Stimulated activated naive B cell treated with anti-CD40 and anti-IgM and Interleukin-4, amounts not matched to agents 10 μg/mL and 1 μg/mL and 100 μg/mL, for 72 hours (primary cell): Measurements from ENCODE around the gene MOB1A.
"Not testable (repeated sequence)": the region's sequence is repeated elsewhere in the genome, so short reads cannot be mapped to it uniquely, and the experiment has no call there.

Experiments
- ATAC-seq, 2 donors: fragments of 150-1000 bp; cut with Tn5 transposase; replicated peaks; 2 replicates each; pipeline ENCODE4 v1.10.0; 2021; ENCODE audit warnings: moderate library complexity in 1 of 2
- DNase-seq: peaks from one replicate; pipeline ENCODE4 v3.0.0; 2021
- H3K27ac Mint-ChIP-seq: one replicate; pipeline ENCODE4 v1.8.0; 2022; ENCODE audit warnings: mild to moderate bottlenecking, mixed read lengths
- H3K27me3 Mint-ChIP-seq, 2 donors: one replicate each; pipeline ENCODE4 v1.8.0; 2022; ENCODE audit warnings: mixed read lengths in 2 of 2
- H3K36me3 Mint-ChIP-seq, 2 donors: one replicate each; pipeline ENCODE4 v1.8.0; 2022; ENCODE audit warnings: mixed read lengths in 2 of 2, mild to moderate bottlenecking in 1 of 2
- H3K4me1 Mint-ChIP-seq, 2 donors: one replicate each; pipeline ENCODE4 v1.8.0; 2022; ENCODE audit warnings: mixed read lengths in 2 of 2, mild to moderate bottlenecking in 1 of 2
- H3K4me3 Mint-ChIP-seq, 2 donors: one replicate each; pipeline ENCODE4 v1.8.0; 2022; ENCODE audit warnings: mild to moderate bottlenecking in 2 of 2, mixed read lengths in 2 of 2, moderate library complexity in 1 of 2
- H3K9me3 Mint-ChIP-seq, 2 donors: one replicate each; pipeline ENCODE4 v1.8.0; 2022; ENCODE audit warnings: mixed read lengths in 2 of 2, mild to moderate bottlenecking in 1 of 2

MOB1A gene

DNA sequence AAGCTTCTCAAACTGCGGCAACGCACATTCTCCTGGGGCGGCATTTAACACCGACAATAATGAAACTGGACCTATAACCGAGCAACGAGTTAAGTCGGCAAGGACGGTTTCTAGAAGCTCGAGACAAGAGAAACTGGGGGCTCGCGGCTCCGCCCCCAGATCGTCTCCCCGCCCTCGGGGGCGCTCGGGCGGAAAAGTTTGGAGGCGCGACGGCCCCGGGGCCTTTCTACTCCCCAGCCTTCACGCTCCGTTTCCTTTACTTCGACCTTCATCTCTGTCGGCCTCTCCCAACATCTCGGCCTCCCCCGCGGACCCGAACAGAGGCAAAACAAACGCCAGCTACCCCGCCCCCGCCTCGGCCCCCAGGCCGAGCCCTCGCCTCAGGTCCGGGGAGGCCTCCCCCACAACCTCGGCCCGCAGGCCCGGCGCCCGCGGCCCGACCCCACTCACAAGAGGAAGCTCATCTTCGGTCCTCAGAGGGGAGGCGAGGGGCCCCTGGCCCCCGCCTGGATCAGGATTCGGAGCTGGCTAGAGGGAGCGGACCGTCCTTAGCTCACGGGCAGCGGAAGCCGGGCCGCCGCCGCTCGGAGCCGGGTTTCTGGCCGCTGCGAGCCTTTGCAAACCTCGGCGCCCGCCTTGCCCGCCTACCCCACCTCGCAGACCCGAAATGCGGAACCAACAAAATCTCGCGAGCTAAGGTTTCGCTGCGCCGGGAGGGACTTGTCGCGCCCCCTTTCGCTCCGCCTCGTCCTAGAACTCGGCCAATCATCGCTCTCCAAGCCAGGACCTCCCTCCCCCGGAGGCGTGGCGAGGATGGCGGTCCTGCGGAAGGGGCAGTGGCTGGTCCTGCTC is at the start of gene MOB1A:
TSS of gene MOB1A (minus strand) at position 669 of the 852 bp plus-strand sequence. CDS start at position 464, 205 bp downstream.
- Mint-ChIP-seq H3K27ac (peak within 1 kb of the TSS; percentile 97), H3K9me3 (peaks cover 0 to 1% of the 10 kb centered on the region in 2 donors), H3K27me3 (no peaks in the 10 kb centered on the region), H3K36me3 (peaks cover 20 to 33% of the 10 kb centered on the region in 2 donors), H3K4me3 (peak within 1 kb of the TSS; percentile 83 to 94), H3K4me1 (peaks cover 19 to 55% of the 10 kb centered on the region in 2 donors)
- DNase-seq (peak; percentile 98), ATAC-seq (peak; percentile 78 to 85)

DNA sequence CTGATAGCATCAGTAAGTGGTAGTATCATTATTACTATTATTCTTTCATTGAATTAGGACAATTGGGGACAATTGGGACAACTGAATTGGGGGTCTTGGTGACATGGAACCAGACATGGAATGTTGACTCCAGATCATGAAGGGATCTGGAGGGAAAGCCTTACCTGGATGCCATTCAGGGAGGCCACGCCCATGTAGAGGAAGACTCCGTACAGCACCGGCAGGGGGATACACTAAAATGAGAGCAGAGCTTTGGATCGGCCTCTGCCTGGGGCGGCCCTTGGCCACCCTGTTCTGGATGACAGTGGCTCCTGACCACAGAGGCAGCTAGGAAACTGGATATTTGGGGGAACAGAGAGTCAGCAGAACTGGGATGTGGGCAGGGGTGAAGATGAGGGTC is 49.0 kb upstream of the MOB1A start:
- ATAC-seq (no peak), DNase-seq (no peak)
- Mint-ChIP-seq H3K9me3 (no peaks in the 10 kb centered on the region), H3K27ac (no peak overlapping the region), H3K4me1 (peaks cover 0 to 7% of the 10 kb centered on the region in 2 donors), H3K36me3 (peaks cover 9 to 42% of the 10 kb centered on the region in 2 donors), H3K4me3 (no peak overlapping the region), H3K27me3 (no peaks in the 10 kb centered on the region)

DNA sequence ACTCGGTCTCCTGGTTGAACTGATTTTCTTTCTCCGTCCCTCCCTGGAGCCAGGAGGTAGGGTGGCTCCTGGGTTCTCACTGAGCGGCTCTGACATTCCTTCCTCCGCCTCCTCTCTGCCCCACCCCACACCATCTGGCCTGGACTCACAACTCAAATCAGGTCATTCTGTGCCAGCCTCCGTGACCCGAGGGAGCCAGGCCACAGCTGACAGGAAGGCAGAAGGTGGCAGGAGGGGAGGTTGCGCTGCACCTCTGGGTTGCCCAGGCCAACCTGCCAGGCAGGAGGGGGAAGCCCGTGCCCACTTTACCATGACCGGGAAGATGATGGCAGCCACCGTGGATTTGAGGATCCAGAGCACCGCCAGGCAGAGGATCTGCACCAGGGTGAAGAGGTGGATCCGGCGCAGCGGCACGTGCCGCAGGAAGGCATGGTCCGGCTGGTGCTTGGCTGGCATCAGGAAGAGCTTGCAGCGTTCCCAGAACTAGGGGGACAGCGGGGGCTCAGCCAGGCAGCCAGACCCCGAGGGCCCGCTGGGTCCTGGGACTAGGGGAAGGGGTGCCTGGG is 48.1 kb upstream of the MOB1A start:
- Mint-ChIP-seq H3K27me3 (no peaks in the 10 kb centered on the region), H3K27ac (peak overlapping the region; percentile 65), H3K4me3 (no peak overlapping the region), H3K9me3 (no peaks in the 10 kb centered on the region), H3K36me3 (peaks cover 13 to 51% of the 10 kb centered on the region in 2 donors), H3K4me1 (peaks cover 0 to 7% of the 10 kb centered on the region in 2 donors)
- ATAC-seq: no peak
- no peak for DNase-seq

DNA sequence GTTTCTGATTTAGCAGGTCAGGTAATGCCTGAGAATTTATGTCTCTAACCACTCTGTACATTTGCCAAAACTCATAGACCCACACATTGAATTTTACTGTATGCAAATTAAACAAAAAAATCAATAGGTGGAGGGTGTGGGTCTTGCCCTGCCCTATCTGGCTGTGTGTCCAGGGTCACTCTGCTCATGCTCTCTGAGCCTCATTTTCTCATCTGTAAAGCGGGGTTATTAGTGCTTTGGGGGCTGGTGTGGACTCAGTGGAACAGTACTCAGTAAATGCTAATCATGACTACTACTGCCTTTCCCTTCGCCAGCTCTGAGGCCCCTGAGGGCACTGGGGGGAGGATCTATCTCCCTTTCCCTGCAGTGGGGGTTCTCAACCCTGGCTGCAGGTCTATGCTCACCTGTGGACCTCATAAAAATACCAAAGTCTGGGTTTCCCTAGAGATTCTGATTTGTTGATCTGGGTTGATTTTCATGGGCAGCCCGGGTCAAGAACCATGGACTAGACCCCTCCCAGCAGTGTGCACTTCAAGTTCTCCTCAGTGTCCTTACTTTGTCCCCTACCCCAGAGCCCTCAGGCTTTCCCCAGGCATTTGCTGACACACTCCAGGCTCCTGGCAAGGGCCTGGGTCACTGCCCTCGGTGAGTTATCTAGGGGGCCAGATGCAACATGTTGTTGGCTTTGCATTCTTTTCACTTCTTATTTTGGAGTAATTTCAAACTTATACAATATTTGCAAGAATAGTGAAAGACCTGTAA is 47.2 kb upstream of the MOB1A start:
- no peak for DNase-seq
- Mint-ChIP-seq H3K4me1 (peaks cover 0 to 7% of the 10 kb centered on the region in 2 donors), H3K27ac (peak overlapping the region; percentile 51), H3K36me3 (peaks cover 20 to 54% of the 10 kb centered on the region in 2 donors), H3K4me3 (no peak overlapping the region), H3K27me3 (no peaks in the 10 kb centered on the region), H3K9me3 (no peaks in the 10 kb centered on the region)
- peak in 1 of 2 donors; percentile 8 for ATAC-seq

DNA sequence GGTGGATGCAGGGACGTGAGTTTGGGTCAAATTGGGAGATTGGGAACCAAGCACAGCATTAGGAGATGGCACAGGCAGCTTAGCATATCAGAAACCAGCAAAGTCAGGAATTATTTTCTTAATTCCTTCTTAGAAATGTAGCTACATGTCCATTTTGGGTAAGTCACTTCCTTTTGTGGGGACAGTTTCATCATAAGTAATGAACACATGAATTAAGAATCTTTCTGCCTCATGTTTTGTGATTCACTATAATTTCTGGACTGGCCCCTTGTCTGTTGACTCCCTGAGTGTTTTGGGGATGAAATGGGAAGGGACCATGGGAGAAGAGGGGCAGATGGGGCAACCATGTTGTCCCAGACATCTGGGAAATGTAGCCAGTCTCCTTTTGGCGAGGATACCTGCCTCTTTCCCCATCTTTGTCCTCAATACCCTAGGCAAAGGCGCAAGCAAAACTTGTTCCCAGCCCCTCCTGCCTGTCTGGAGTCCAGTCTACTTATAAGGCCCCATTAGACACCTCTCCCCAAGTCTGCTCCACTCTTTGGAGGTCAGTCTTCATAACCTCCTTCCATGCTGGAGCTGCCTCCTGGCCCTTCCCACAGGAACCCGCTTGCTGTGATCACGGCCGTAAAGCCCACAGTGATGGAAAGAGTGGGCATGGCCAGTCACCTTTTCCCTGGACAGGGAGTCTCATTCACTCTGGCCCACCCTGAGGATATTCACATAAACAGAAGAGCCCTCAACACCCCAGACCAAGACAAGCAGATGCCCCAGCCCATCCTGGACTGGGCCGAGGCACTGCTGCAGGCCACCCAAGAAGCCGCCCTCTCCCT is 45.5 kb upstream of the MOB1A start:
- Mint-ChIP-seq H3K9me3 (no peaks in the 10 kb centered on the region), H3K27ac (no peak overlapping the region), H3K27me3 (no peaks in the 10 kb centered on the region), H3K36me3 (peaks cover 30 to 67% of the 10 kb centered on the region in 2 donors), H3K4me1 (peaks cover 0 to 8% of the 10 kb centered on the region in 2 donors), H3K4me3 (no peak overlapping the region)
- ATAC-seq (peak in 1 of 2 donors; percentile 21), DNase-seq (no peak)

DNA sequence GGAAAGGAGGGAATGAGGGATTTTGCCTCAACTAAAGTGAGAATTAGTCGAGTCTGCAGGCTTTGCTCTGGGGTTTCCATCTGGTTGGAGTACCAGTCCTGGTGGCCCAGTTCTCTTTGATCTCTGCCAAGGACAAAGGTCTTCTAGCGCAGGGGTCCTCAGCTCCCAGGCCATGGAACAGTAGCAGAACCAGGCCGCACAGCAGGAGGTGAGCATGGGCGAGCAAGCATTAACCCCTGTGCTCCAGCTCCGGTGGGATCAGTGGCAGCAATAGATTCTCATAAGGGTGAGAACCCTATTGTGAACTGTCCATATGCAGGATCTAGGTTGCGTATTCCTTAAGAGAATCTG is 43.6 kb upstream of the MOB1A start:
- H3K27ac Mint-ChIP-seq: peak overlapping the region; percentile 52
- H3K4me3 Mint-ChIP-seq: no peak overlapping the region
- peaks cover 0 to 9% of the 10 kb centered on the region in 2 donors for H3K4me1 Mint-ChIP-seq
- H3K27me3 Mint-ChIP-seq: no peaks in the 10 kb centered on the region
- ATAC-seq (no peak), DNase-seq (no peak)
- peaks cover 31 to 68% of the 10 kb centered on the region in 2 donors for H3K36me3 Mint-ChIP-seq
- no peaks in the 10 kb centered on the region for H3K9me3 Mint-ChIP-seq

DNA sequence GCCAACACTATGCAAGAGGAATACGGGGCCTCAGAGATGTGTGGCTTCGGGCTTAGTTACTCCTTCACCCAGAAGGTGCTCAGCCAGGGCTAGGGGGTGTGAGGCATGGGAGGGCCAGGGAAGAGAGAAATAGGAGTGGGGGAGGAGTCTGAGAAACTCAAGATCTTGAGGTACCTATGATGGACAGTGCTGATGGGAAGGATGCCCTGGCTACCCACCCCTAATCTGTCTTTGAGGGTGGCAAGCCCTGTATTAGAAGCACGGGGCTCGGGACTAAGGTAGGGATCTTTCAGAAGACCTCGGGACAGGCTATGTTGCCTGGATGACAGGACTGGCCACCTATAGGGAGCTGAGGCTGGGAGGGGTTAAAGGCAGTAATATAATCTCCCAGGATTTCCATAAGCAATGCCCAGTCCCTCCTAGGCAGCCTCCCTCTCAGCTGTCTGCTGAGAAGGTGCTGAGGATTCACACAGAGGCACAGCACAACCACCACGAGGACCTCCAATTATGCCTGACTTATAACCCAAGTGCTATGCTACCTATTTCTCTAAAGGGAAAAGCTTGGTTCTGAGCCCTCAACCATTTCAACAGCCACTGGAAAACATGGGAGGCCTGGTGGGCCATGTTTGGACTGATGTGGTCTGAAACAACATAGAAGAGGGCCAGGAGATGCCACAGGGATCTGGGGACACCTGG is 43.1 kb upstream of the MOB1A start:
- no peak overlapping the region for H3K4me3 Mint-ChIP-seq
- DNase-seq (no peak), ATAC-seq (no peak)
- H3K9me3 Mint-ChIP-seq: no peaks in the 10 kb centered on the region
- no peak overlapping the region for H3K27ac Mint-ChIP-seq
- no peaks in the 10 kb centered on the region for H3K27me3 Mint-ChIP-seq
- peaks cover 0 to 8% of the 10 kb centered on the region in 2 donors for H3K4me1 Mint-ChIP-seq
- peaks cover 30 to 71% of the 10 kb centered on the region in 2 donors for H3K36me3 Mint-ChIP-seq

DNA sequence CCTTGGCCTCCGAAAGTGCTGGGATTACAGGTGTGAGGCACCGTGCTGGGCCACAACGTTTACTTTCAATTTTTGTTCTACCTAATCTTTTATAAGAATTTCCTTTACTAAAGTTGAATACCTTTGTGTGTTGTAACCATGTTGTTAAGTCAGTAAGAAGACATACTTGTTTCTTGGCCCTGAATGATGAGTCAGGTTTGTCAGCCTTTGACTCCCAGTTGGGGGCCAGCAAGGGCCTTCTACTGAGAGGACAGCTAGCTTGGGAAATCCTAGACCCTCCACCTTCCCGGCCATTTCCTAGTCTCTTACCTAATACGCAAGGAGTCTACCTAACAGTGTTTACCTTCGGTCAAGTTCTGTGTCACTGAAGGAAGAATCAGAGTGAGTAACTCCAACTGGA is 42.4 kb upstream of the MOB1A start:
- peaks cover 28 to 69% of the 10 kb centered on the region in 2 donors for H3K36me3 Mint-ChIP-seq
- ATAC-seq (no peak), DNase-seq (no peak)
- peaks cover 0 to 4% of the 10 kb centered on the region in 2 donors for H3K4me1 Mint-ChIP-seq
- H3K4me3 Mint-ChIP-seq: no peak overlapping the region
- peak overlapping the region; percentile 56 for H3K27ac Mint-ChIP-seq
- H3K27me3 Mint-ChIP-seq: no peaks in the 10 kb centered on the region
- no peaks in the 10 kb centered on the region for H3K9me3 Mint-ChIP-seq

DNA sequence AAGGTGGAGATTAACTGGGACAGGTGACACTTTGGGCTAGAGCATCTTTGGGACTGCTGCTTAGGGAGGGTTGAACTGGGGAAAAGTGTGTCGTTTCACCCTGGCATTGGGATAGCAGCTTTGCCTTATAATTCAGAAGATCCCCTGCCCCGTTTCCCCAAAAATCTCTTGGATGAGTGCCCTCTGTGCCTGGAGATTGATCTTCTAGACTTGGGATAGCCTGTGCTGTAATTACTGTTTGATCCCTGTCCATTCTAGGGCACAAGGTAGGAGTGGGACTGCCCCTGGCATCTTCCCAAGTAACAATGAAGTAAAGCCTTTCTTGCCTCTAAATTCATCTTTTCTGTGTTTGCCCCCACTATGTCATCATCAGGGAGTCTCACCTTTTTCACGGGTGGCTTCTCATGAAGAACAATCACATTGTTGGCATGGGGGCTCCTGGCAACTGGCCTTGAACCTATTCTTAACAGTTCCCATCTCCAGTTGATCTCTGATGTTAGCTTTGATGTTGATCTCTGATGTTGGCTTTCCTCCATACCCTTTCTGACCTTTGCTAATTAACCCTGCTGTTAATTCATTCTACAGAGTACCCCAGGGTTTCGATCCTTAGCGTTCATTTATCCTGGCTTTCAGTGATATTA is 41.3 kb upstream of the MOB1A start:
- ATAC-seq: no peak
- no peak for DNase-seq
- Mint-ChIP-seq H3K27me3 (no peaks in the 10 kb centered on the region), H3K4me1 (peaks cover 0 to 4% of the 10 kb centered on the region in 2 donors), H3K4me3 (no peak overlapping the region), H3K27ac (no peak overlapping the region), H3K9me3 (no peaks in the 10 kb centered on the region), H3K36me3 (peaks cover 31 to 71% of the 10 kb centered on the region in 2 donors)

DNA sequence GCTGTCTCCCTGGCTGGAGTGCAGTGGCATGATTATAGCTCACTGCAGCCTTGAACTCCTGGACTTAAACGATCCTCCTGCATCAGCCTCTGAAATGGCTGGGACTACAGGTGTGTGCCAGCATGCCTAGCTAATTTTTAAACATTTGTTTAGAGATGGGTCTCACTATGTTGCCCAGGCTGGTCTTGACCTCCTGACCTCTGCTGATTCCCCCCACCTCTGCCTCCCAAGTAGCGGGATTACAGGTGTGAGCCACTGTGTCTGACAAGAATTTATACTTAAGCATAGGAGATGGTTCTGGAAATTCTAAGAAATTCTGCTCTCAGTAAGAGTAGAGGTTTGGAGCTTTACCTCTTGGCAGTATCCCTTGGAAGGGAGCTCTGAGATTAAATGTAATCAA is 38.0 kb upstream of the MOB1A start:
- no peaks in the 10 kb centered on the region for H3K9me3 Mint-ChIP-seq
- H3K36me3 Mint-ChIP-seq: peaks cover 30 to 62% of the 10 kb centered on the region in 2 donors
- H3K27me3 Mint-ChIP-seq: no peaks in the 10 kb centered on the region
- H3K4me1 Mint-ChIP-seq: peaks cover 2 to 15% of the 10 kb centered on the region in 2 donors
- ATAC-seq: no peak
- H3K27ac Mint-ChIP-seq: no peak overlapping the region
- no peak overlapping the region for H3K4me3 Mint-ChIP-seq
- no peak for DNase-seq

DNA sequence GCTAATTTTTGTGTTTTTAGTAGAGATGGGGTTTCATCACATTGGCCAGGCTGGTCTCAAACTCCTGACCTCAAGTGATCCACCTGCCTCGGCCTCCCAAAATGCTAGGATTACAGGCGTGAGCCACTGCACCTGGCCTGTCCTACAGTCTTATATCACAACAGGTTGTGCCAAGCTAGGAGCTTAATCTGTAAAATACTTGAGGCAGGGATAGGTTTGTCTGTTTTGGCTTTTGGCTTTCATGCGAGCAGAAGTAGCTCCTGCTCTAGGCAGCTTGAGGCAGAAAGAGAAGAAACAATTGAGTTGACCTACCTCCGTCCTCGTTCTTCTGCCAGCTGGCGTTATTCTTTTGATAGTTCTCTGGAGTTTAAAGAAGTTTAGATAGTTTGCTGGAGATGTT is 37.1 kb upstream of the MOB1A start:
- not testable (repeated sequence) for H3K4me3 Mint-ChIP-seq, DNase-seq, H3K27me3 Mint-ChIP-seq, H3K9me3 Mint-ChIP-seq, H3K27ac Mint-ChIP-seq, ATAC-seq
- Mint-ChIP-seq H3K4me1 (peaks cover 4 to 22% of the 10 kb centered on the region in 2 donors), H3K36me3 (peaks cover 26 to 63% of the 10 kb centered on the region in 2 donors)

DNA sequence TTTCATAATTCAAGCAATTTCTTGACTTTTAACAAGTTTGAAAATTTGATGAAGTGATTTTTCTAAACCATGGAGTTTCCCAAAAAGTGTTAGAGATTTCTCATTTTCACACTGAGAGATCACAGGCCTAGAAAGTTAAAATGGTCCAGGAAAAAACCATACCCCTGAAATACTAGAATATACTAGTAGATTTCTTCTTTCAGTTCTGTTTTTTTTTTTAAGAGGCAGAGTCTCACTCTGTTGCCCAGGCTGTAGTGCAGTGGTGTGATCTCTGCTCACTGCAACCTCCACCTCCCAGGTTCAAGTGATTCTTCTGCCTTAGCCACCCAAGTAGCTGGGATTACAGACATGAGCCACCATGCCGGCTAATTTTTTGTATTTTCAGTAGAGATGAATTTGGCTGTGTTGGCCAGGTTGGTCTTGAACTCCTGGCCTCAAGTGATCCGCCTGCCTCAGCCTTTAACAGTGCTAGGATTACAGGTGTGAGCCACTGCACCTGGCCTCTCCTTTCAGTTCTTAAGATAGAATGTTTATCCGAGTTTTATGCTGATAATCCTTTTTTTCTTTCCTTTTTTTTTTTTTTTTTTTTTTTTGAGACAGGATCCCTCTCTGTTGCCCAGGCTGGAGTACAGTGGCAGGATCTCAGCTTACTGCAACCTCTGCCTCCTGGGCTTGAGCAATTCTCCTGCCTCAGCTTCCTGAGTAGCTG is 34.2 kb upstream of the MOB1A start:
- Mint-ChIP-seq H3K27ac (peak overlapping the region; percentile 59), H3K36me3 (peaks cover 29 to 61% of the 10 kb centered on the region in 2 donors), H3K27me3 (no peaks in the 10 kb centered on the region), H3K4me1 (peaks cover 9 to 28% of the 10 kb centered on the region in 2 donors), H3K4me3 (no peak overlapping the region), H3K9me3 (no peaks in the 10 kb centered on the region)
- DNase-seq (no peak), ATAC-seq (peak; percentile 66 to 74)
